Embryonic facial prominence (tissue), 1 donor: ENCODE results near the gene TOX3.

Experiments
- DNase-seq: peaks from one replicate; pipeline ENCODE4 v3.0.0-alpha.2; 2016; ENCODE audit errors: extremely low spot score

Gene TOX3

GRCh38 chr16:52537516-52537915 is 9.4 kb downstream of the TOX3 start:
- no peak for DNase-seq

- DNase-seq, result no peak
These were observed 11.9 kb downstream of the TOX3 start for GRCh38 chr16:52535076-52535475.

GRCh38 chr16:52533296-52533695 is 13.6 kb downstream of the TOX3 start:
- DNase-seq, result no peak

- DNase-seq, result no peak
These were observed 14.6 kb downstream of the TOX3 start for GRCh38 chr16:52532384-52532783.

- DNase-seq, result no peak
These were observed 17.7 kb downstream of the TOX3 start for GRCh38 chr16:52529226-52529625.

GRCh38 chr16:52528393-52529065 is 18.4 kb downstream of the TOX3 start:
- DNase-seq, result no peak

GRCh38 chr16:52526830-52527229 is 20.1 kb downstream of the TOX3 start:
- no peak for DNase-seq

GRCh38 chr16:52526116-52526828 is 20.7 kb downstream of the TOX3 start:
- DNase-seq, result no peak

- no peak for DNase-seq
These were observed 25.4 kb downstream of the TOX3 start for GRCh38 chr16:52521570-52521969.

- no peak for DNase-seq
These were observed 28.1 kb downstream of the TOX3 start for GRCh38 chr16:52518884-52519283.

- no peak for DNase-seq
These were observed 31.8 kb downstream of the TOX3 start for GRCh38 chr16:52515068-52515671.

- DNase-seq, result no peak
These were observed 34.5 kb downstream of the TOX3 start for GRCh38 chr16:52512297-52512987.

GRCh38 chr16:52501746-52502145 is 45.2 kb downstream of the TOX3 start:
- no peak for DNase-seq

GRCh38 chr16:52500963-52501362 is 46.0 kb downstream of the TOX3 start:
- DNase-seq, result no peak

GRCh38 chr16:52499060-52499440 is 47.9 kb downstream of the TOX3 start:
- no peak for DNase-seq

GRCh38 chr16:52498328-52499059 is 48.4 kb downstream of the TOX3 start:
- DNase-seq, result no peak

GRCh38 chr16:52497067-52497816 is 49.7 kb downstream of the TOX3 start:
- DNase-seq, result peak; percentile 77

- no peak for DNase-seq
These were observed 50.7 kb downstream of the TOX3 start for GRCh38 chr16:52496051-52496876.

GRCh38 chr16:52494621-52495020 is 52.3 kb downstream of the TOX3 start:
- no peak for DNase-seq

- no peak for DNase-seq
These were observed 52.8 kb downstream of the TOX3 start for GRCh38 chr16:52494145-52494544.
